RWPE2 (cell line): ENCODE data around the gene TRPM1.
A peak's percentile ranks its signal among the peaks of the same experiment; 100 is the strongest.

Experiments used
- ATAC-seq: fragments of 200-7000 bp; cut with Tn5 transposase; 3 replicates; pipeline ENCODE4 v1.9.1; 2021; ENCODE audit warnings: low read depth
- DNase-seq: peaks from one replicate; pipeline ENCODE4 v3.0.0-alpha.2; 2020; ENCODE audit warnings: low spot score
- H3K27ac ChIP-seq: fragments of 450-650 bp; 2 replicates; pipeline ENCODE4 v1.5.1; 2017; ENCODE audit warnings: mild to moderate bottlenecking; ENCODE audit not compliant: poor library complexity, severe bottlenecking
- H3K27me3 ChIP-seq: fragments of 250-450 bp; sonication (Bioruptor Pico); 2 replicates; pipeline ENCODE4 v1.5.1; 2021; ENCODE audit warnings: mild to moderate bottlenecking, moderate library complexity; ENCODE audit not compliant: insufficient read depth, poor library complexity, severe bottlenecking
- H3K36me3 ChIP-seq: fragments of 250-450 bp; sonication (Bioruptor Pico); 2 replicates; pipeline ENCODE4 v1.5.1; 2020; ENCODE audit warnings: low read depth, mild to moderate bottlenecking, moderate library complexity
- H3K4me1 ChIP-seq: fragments of 250-450 bp; sonication (Bioruptor Pico); 2 replicates; pipeline ENCODE4 v1.5.1; 2021; ENCODE audit warnings: mild to moderate bottlenecking, moderate library complexity; ENCODE audit not compliant: insufficient read depth, poor library complexity, severe bottlenecking
- H3K4me3 ChIP-seq: fragments of 250-450 bp; sonication (Bioruptor Pico); 2 replicates; pipeline ENCODE4 v1.5.1; 2021; ENCODE audit warnings: mild to moderate bottlenecking, moderate library complexity; ENCODE audit not compliant: severe bottlenecking
- H3K9me3 ChIP-seq: fragments of 250-450 bp; sonication (Bioruptor Pico); 2 replicates; pipeline ENCODE4 v1.5.1; 2021; ENCODE audit warnings: mild to moderate bottlenecking, moderate library complexity; ENCODE audit not compliant: severe bottlenecking
- CTCF ChIP-seq: fragments of 450-650 bp; IDR thresholded peaks from one replicate; pipeline ENCODE4 v1.5.1; 2017; ENCODE audit warnings: mild to moderate bottlenecking, moderate library complexity; ENCODE audit not compliant: poor library complexity, severe bottlenecking

Gene TRPM1

GRCh38 chr15:31025996-31026395 lies 75.5 kb downstream of the TRPM1 start:
- Histone ChIP-seq H3K27ac (no peak overlapping the region), H3K4me1 (peaks cover 27% of the 10 kb centered on the region), H3K36me3 (no peaks in the 10 kb centered on the region), H3K27me3 (no peaks in the 10 kb centered on the region), H3K4me3 (no peak overlapping the region), H3K9me3 (no peaks in the 10 kb centered on the region)
- ATAC-seq (no peak), DNase-seq (no peak)
- TF ChIP-seq CTCF, result no peak

GRCh38 chr15:31024979-31025378 lies 76.5 kb downstream of the TRPM1 start:
- H3K27me3 ChIP-seq, result no peaks in the 10 kb centered on the region
- peak overlapping the region; percentile 86 for H3K27ac ChIP-seq
- no peak for TF ChIP-seq CTCF
- H3K9me3 ChIP-seq, result no peaks in the 10 kb centered on the region
- no peaks in the 10 kb centered on the region for H3K36me3 ChIP-seq
- peaks cover 27% of the 10 kb centered on the region for H3K4me1 ChIP-seq
- 0 out of 3 replicates have a peak, but pooled peaks have one; percentile 1 for ATAC-seq
- DNase-seq, result no peak
- no peak overlapping the region for H3K4me3 ChIP-seq

- no peaks in the 10 kb centered on the region for H3K9me3 ChIP-seq
- H3K27me3 ChIP-seq, result no peaks in the 10 kb centered on the region
- TF ChIP-seq CTCF, result no peak
- peaks cover 27% of the 10 kb centered on the region for H3K4me1 ChIP-seq
- peak; percentile 95 for ATAC-seq
- peak; percentile 95 for DNase-seq
- H3K36me3 ChIP-seq, result no peaks in the 10 kb centered on the region
- H3K4me3 ChIP-seq, result no peak overlapping the region
- H3K27ac ChIP-seq, result peak overlapping the region; percentile 86
These were observed 77.2 kb downstream of the TRPM1 start for GRCh38 chr15:31024330-31024729.

- Histone ChIP-seq H3K36me3 (no peaks in the 10 kb centered on the region), H3K9me3 (no peaks in the 10 kb centered on the region), H3K4me1 (peaks cover 27% of the 10 kb centered on the region), H3K27me3 (no peaks in the 10 kb centered on the region), H3K4me3 (no peak overlapping the region), H3K27ac (peak overlapping the region; percentile 86)
- ATAC-seq (peak; percentile 49), DNase-seq (no peak)
- no peak for TF ChIP-seq CTCF
These were observed 77.7 kb downstream of the TRPM1 start for GRCh38 chr15:31023841-31024240.

- H3K27me3 ChIP-seq, result no peaks in the 10 kb centered on the region
- no peaks in the 10 kb centered on the region for H3K9me3 ChIP-seq
- no peak for TF ChIP-seq CTCF
- no peak for ATAC-seq
- H3K36me3 ChIP-seq, result no peaks in the 10 kb centered on the region
- DNase-seq, result no peak
- peaks cover 35% of the 10 kb centered on the region for H3K4me1 ChIP-seq
- no peak overlapping the region for H3K4me3 ChIP-seq
- no peak overlapping the region for H3K27ac ChIP-seq
These were observed 80.4 kb downstream of the TRPM1 start for GRCh38 chr15:31021067-31021665.
